HepG2 (cell line): ENCODE data around the gene ZMYND19. TPM values are rescaled to one million over a fixed set of nuclear protein-coding genes. Genes with fewer than 3 reads are reported as not detected.
A peak's percentile ranks its signal among the peaks of the same experiment; 100 is the strongest.

Experiments
- CHD4 ChIP-seq: fragments of 200-600 bp; sonication (generic); IDR thresholded peaks from 2 replicates; pipeline ENCODE4 v1.7.0; 2017; ENCODE audit warnings: mild to moderate bottlenecking, low read length, borderline replicate concordance
- EED ChIP-seq: sonication (generic); formaldehyde crosslinking; IDR thresholded peaks from 2 replicates; pipeline ENCODE4 v1.5.0; 2020; ENCODE audit warnings: mild to moderate bottlenecking, missing genetic modification reagents
- HNF4A ChIP-seq: sonication (generic); formaldehyde crosslinking; IDR thresholded peaks from 2 replicates; pipeline ENCODE4 v1.4.0; 2020; ENCODE audit warnings: missing genetic modification reagents
- HNRNPH1 ChIP-seq: fragments of 200-400 bp; formaldehyde crosslinking; optimal IDR thresholded peaks from 2 replicates; pipeline ENCODE3; 2017; ENCODE audit warnings: mild to moderate bottlenecking, low read depth, low read length
- NFKBIZ ChIP-seq: IDR thresholded peaks from 2 replicates; pipeline ENCODE4 v1.6.1; 2018; ENCODE audit warnings: missing genetic modification reagents, missing compliant biosample characterization
- POLR2AphosphoS2 ChIP-seq: IDR thresholded peaks from 2 replicates; pipeline ENCODE4 v1.6.1; 2011; ENCODE audit warnings: low read depth, low read length, improper control_type of control experiment
- PRMT3 ChIP-seq: sonication (generic); formaldehyde crosslinking; IDR thresholded peaks from 2 replicates; pipeline ENCODE4 v1.8.1; 2022; ENCODE audit warnings: low read depth, mild to moderate bottlenecking, moderate library complexity, missing genetic modification reagents, borderline replicate concordance
- SRSF4 ChIP-seq: fragments of 200-400 bp; formaldehyde crosslinking; IDR thresholded peaks from one replicate; pipeline ENCODE4 v1.6.1; 2018; ENCODE audit warnings: mild to moderate bottlenecking, low read depth, low read length, moderate library complexity; ENCODE audit not compliant: poor library complexity, severe bottlenecking
- TCF7L2 ChIP-seq: IDR thresholded peaks from 2 replicates; pipeline ENCODE4 v1.6.1; 2011; ENCODE audit warnings: mild to moderate bottlenecking, low read depth, low read length, moderate library complexity
- ZFY ChIP-seq: sonication (generic); formaldehyde crosslinking; IDR thresholded peaks from 2 replicates; pipeline ENCODE4 v1.4.0; 2020; ENCODE audit warnings: missing genetic modification reagents
- ZNF274 ChIP-seq: sonication (generic); formaldehyde crosslinking; IDR thresholded peaks from 2 replicates; pipeline ENCODE4 v1.5.1; 2020; ENCODE audit warnings: mild to moderate bottlenecking, missing genetic modification reagents
- ZNF292 ChIP-seq: sonication (generic); formaldehyde crosslinking; IDR thresholded peaks from 2 replicates; pipeline ENCODE4 v1.8.1; 2022; ENCODE audit warnings: mild to moderate bottlenecking, low read depth, missing genetic modification reagents, borderline replicate concordance
- ZNF768 ChIP-seq: sonication (generic); formaldehyde crosslinking; IDR thresholded peaks from 2 replicates; pipeline ENCODE4 v1.4.0; 2020; ENCODE audit warnings: missing genetic modification reagents
- polyA plus RNA-seq, 8 experiments: library from polyadenylated mRNA; depleted of rRNA in 3 of 8; stranded (reverse) in 7 of 8; unstranded in 1 of 8; fragments of >200 nt; fragmentation: Illumina TruSeq in 4 of 8; extraction: Trizol in 4 of 8; gene quantifications; 2 replicates each; pipeline versions ENCODE4 v1.2.1 to v1.2.3, GENCODE V29; 2011 to 2016; ENCODE audit warnings: low read depth in 4 of 8, missing spikeins in 1 of 8, mixed read lengths in 1 of 8; ENCODE audit not compliant: insufficient read depth in 1 of 8
- total RNA-seq, 5 experiments: library from RNA; depleted of rRNA; stranded (reverse); fragments of >200 nt; fragmentation: Illumina TruSeq; extraction: Trizol; gene quantifications; 2 replicates each; pipeline ENCODE4 v1.2.3, GENCODE V29; 2016; ENCODE audit warnings: low read depth in 1 of 5
- TF ChIP-seq, protein P1 (sequence below): sonication (generic); formaldehyde crosslinking; IDR thresholded peaks from 2 replicates; pipeline ENCODE4 v1.8.1; 2023; ENCODE audit warnings: mild to moderate bottlenecking, missing genetic modification reagents
- TF ChIP-seq, protein P2 (sequence below): sonication (generic); formaldehyde crosslinking; IDR thresholded peaks from 2 replicates; pipeline ENCODE4 v1.9.0; 2022; ENCODE audit warnings: low read depth, missing genetic modification reagents
- TF ChIP-seq, protein P3 (sequence below): sonication (generic); formaldehyde crosslinking; IDR thresholded peaks from 2 replicates; pipeline ENCODE4 v1.8.1; 2023; ENCODE audit warnings: mild to moderate bottlenecking, inconsistent platforms, moderate library complexity, missing genetic modification reagents, borderline replicate concordance
- TF ChIP-seq, protein P4 (sequence below): sonication (generic); formaldehyde crosslinking; IDR thresholded peaks from 2 replicates; pipeline ENCODE4 v1.4.0; 2020; ENCODE audit warnings: missing genetic modification reagents
- TF ChIP-seq, protein P5 (sequence below): sonication (generic); formaldehyde crosslinking; IDR thresholded peaks from 2 replicates; pipeline ENCODE4 v1.4.0; 2020; ENCODE audit warnings: mild to moderate bottlenecking, low read depth, missing genetic modification reagents
- TF ChIP-seq, protein P6 (sequence below): sonication (generic); formaldehyde crosslinking; IDR thresholded peaks from 2 replicates; pipeline ENCODE4 v1.4.0; 2020; ENCODE audit warnings: missing genetic modification reagents, mild to moderate bottlenecking, borderline replicate concordance

The ZMYND19 gene
- total and polyA plus RNA-seq, 2 of the 13 experiments (the other 11 are each of a cell fraction or from before 2014, with no cell fraction given): 21.3 to 38.7 TPM

DNA sequence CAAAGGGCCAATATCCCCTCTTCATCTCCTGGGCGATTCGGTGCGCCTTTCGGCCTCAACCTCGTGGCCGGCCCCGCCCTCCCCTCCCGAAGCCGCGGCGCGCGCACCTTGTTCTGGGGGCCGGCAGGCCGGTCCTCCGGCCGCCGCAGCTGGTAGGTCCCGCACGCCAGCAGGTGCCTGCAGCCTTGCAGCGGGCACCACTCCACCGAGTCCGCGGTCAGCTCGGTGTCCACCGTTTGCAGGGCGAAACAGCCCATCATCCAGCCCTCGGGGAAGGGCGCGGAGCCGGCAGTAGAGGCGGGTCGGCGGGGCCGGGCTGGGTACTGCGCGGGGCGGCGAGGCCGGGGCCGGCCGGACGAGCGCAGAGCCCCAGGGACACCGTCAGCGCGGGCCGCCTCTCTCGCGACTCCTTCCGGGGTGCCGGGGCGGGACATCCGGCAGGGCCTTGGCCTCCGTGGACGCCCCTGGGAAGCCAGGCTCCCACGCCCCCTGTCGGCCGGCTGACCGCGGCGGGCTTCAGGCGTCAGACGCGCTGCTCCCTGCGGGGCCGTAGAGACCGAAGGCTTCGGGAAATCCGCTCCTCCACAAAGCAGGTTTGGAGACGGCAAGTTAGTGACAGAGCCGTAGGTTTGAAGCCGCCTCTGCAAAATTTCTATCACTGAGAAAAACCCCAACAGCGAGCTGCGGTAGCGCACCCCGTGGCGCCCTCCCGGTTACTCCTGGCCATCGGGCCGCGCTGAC, 11.6 kb downstream of the ZMYND19 start, which contains the start of gene DPH7 (continued):
- TF ChIP-seq, protein P1, sequence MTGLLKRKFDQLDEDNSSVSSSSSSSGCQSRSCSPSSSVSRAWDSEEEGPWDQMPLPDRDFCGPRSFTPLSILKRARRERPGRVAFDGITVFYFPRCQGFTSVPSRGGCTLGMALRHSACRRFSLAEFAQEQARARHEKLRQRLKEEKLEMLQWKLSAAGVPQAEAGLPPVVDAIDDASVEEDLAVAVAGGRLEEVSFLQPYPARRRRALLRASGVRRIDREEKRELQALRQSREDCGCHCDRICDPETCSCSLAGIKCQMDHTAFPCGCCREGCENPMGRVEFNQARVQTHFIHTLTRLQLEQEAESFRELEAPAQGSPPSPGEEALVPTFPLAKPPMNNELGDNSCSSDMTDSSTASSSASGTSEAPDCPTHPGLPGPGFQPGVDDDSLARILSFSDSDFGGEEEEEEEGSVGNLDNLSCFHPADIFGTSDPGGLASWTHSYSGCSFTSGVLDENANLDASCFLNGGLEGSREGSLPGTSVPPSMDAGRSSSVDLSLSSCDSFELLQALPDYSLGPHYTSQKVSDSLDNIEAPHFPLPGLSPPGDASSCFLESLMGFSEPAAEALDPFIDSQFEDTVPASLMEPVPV (CRISPR knock-in tag): 0 out of 2 replicates have a peak, but pooled peaks have one; percentile 29
- TF ChIP-seq, protein P2, sequence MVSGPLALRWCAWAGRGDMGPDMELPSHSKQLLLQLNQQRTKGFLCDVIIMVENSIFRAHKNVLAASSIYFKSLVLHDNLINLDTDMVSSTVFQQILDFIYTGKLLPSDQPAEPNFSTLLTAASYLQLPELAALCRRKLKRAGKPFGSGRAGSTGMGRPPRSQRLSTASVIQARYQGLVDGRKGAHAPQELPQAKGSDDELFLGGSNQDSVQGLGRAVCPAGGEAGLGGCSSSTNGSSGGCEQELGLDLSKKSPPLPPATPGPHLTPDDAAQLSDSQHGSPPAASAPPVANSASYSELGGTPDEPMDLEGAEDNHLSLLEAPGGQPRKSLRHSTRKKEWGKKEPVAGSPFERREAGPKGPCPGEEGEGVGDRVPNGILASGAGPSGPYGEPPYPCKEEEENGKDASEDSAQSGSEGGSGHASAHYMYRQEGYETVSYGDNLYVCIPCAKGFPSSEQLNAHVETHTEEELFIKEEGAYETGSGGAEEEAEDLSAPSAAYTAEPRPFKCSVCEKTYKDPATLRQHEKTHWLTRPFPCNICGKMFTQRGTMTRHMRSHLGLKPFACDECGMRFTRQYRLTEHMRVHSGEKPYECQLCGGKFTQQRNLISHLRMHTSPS (CRISPR knock-in tag): no peak
- TF ChIP-seq, protein P3, sequence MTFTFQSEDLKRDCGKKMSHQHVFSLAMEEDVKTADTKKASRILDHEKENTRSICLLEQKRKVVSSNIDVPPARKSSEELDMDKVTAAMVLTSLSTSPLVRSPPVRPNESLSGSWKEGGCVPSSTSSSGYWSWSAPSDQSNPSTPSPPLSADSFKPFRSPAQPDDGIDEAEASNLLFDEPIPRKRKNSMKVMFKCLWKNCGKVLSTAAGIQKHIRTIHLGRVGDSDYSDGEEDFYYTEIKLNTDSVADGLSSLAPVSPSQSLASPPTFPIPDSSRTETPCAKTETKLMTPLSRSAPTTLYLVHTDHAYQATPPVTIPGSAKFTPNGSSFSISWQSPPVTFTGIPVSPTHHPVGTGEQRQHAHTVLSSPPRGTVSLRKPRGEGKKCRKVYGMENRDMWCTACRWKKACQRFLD (CRISPR knock-in tag): no peak
- 0 out of 2 replicates have a peak, but pooled peaks have one; percentile 54 for TF ChIP-seq PRMT3 (CRISPR knock-in tag)
- TF ChIP-seq ZNF292 (CRISPR knock-in tag): no peak
- no peak for TF ChIP-seq TCF7L2
- TF ChIP-seq, protein P4, sequence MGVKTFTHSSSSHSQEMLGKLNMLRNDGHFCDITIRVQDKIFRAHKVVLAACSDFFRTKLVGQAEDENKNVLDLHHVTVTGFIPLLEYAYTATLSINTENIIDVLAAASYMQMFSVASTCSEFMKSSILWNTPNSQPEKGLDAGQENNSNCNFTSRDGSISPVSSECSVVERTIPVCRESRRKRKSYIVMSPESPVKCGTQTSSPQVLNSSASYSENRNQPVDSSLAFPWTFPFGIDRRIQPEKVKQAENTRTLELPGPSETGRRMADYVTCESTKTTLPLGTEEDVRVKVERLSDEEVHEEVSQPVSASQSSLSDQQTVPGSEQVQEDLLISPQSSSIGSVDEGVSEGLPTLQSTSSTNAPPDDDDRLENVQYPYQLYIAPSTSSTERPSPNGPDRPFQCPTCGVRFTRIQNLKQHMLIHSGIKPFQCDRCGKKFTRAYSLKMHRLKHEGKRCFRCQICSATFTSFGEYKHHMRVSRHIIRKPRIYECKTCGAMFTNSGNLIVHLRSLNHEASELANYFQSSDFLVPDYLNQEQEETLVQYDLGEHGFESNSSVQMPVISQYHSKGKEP (CRISPR knock-in tag): 0 out of 2 replicates have a peak, but pooled peaks have one; percentile 45
- TF ChIP-seq NFKBIZ (CRISPR knock-in tag): no peak
- TF ChIP-seq ZNF274 (CRISPR knock-in tag): peak; percentile 71; the same call in 1 of the 2 replicates
- TF ChIP-seq SRSF4: no peak
- TF ChIP-seq, protein P5, sequence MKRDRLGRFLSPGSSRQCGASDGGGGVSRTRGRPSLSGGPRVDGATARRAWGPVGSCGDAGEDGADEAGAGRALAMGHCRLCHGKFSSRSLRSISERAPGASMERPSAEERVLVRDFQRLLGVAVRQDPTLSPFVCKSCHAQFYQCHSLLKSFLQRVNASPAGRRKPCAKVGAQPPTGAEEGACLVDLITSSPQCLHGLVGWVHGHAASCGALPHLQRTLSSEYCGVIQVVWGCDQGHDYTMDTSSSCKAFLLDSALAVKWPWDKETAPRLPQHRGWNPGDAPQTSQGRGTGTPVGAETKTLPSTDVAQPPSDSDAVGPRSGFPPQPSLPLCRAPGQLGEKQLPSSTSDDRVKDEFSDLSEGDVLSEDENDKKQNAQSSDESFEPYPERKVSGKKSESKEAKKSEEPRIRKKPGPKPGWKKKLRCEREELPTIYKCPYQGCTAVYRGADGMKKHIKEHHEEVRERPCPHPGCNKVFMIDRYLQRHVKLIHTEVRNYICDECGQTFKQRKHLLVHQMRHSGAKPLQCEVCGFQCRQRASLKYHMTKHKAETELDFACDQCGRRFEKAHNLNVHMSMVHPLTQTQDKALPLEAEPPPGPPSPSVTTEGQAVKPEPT (CRISPR knock-in tag): peak; percentile 90
- TF ChIP-seq CHD4: no peak
- no peak for TF ChIP-seq EED (CRISPR knock-in tag)
- peak; percentile 51; the same call in 1 of the 2 replicates for TF ChIP-seq ZNF768 (CRISPR knock-in tag)
- TF ChIP-seq, protein P6, sequence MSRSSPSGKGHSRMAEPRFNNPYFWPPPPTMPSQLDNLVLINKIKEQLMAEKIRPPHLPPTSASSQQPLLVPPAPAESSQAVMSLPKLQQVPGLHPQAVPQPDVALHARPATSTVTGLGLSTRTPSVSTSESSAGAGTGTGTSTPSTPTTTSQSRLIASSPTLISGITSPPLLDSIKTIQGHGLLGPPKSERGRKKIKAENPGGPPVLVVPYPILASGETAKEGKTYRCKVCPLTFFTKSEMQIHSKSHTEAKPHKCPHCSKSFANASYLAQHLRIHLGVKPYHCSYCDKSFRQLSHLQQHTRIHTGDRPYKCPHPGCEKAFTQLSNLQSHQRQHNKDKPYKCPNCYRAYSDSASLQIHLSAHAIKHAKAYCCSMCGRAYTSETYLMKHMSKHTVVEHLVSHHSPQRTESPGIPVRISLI (CRISPR knock-in tag): peak; percentile 33; the same call in 1 of the 2 replicates
- no peak for TF ChIP-seq HNRNPH1
- peak; percentile 98 for TF ChIP-seq ZFY
- TF ChIP-seq POLR2AphosphoS2: no peak
- TF ChIP-seq HNF4A (CRISPR knock-in tag): no peak
